Transverse colon (tissue), 4 donors: ENCODE results near the gene STRADA. TPM values are rescaled to one million over a fixed set of nuclear protein-coding genes. Genes with fewer than 3 reads are reported as not detected.

Experiments used
- DNase-seq: peaks from one replicate; pipeline ENCODE4 v3.0.0-alpha.2; 2019
- H3K27ac ChIP-seq, 4 donors: fragments of 200-600 bp; sonication (generic); 2 replicates each; pipeline ENCODE4 v1.5.1; 2016 to 2018; ENCODE audit warnings: inconsistent platforms in 4 of 4
- H3K27me3 ChIP-seq: fragments of 200-600 bp; sonication (generic); 2 replicates; pipeline ENCODE4 v1.5.1; 2017; ENCODE audit warnings: inconsistent platforms
- H3K36me3 ChIP-seq, 4 donors: fragments of 200-600 bp; sonication (generic); 2 replicates each; pipeline ENCODE4 v1.5.1; 2017 to 2019; ENCODE audit warnings: inconsistent platforms in 4 of 4
- H3K4me1 ChIP-seq, 4 donors: fragments of 200-600 bp; sonication (generic); 2 replicates each; pipeline ENCODE4 v1.5.1; 2017 to 2020; ENCODE audit warnings: inconsistent platforms in 4 of 4
- H3K4me3 ChIP-seq, 4 donors: fragments of 200-600 bp; sonication (generic); 1 replicate in 1 of 4; 2 replicates in 3 of 4; pipeline versions ENCODE4 v1.5.1 to v1.6.1; 2017 to 2019; ENCODE audit warnings: inconsistent platforms in 4 of 4
- H3K9me3 ChIP-seq, 2 donors: fragments of 200-600 bp; sonication (generic); 2 replicates each; pipeline ENCODE4 v1.5.1; 2017 to 2019; ENCODE audit warnings: inconsistent platforms in 2 of 2
- EP300 ChIP-seq: sonication (generic); formaldehyde crosslinking; IDR thresholded peaks from one replicate; pipeline ENCODE4 v1.6.1; 2017; ENCODE audit warnings: antibody characterized with exemption, low read depth
- POLR2A ChIP-seq: fragments of 450-650 bp; IDR thresholded peaks from one replicate; pipeline ENCODE4 v1.6.1; 2016; ENCODE audit warnings: antibody characterized with exemption, mild to moderate bottlenecking, moderate library complexity
- POLR2AphosphoS5 ChIP-seq, 3 donors: sonication (generic); formaldehyde crosslinking; IDR thresholded peaks; one replicate each; pipeline ENCODE4 v1.6.1; 2016; ENCODE audit warnings: antibody characterized with exemption in 3 of 3
- WGBS, 2 donors: methylation state at CpG; one replicate each; pipeline ENCODE4 v1.1.5; 2018; ENCODE audit warnings: low coverage in 1 of 2; 5-methylcytosine and 5-hydroxymethylcytosine counted together
- in situ Hi-C, 4 donors: fragments of 200-750 bp; cut with MboI; loops; one replicate each; pipeline versions ENCODE4 v1.15.0 to v1.15.1; 2017; ENCODE audit warnings: low sequenced_read_pairs in 3 of 4, low pct_ligation_motif_present in 1 of 4, low pct_unique_long_range_greater_than_20kb in 1 of 4
- intact Hi-C: fragments of 100-400 bp; cut with DNase I; formaldehyde crosslinking; loops from one replicate; pipeline ENCODE4 v1.15.1; 2023; ENCODE audit warnings: low total_unique reads
- total RNA-seq, 4 donors: library from RNA; depleted of rRNA; stranded (reverse); fragments of >200 nt; gene quantifications; one replicate each; pipeline ENCODE4 v1.1.0, GENCODE V29; 2016
- TF ChIP-seq, protein P1 (sequence below), 5 experiments: fragments of 200-600 bp in 3 of 5; fragments of 450-650 bp in 2 of 5; sonication (generic) in 3 of 5; IDR thresholded peaks; 1 replicate in 2 of 5; 2 replicates in 3 of 5; pipeline ENCODE4 v1.5.1; 2016 to 2017; ENCODE audit warnings: antibody characterized with exemption in 5 of 5, inconsistent platforms in 3 of 5, mild to moderate bottlenecking in 2 of 5, moderate library complexity in 1 of 5

Gene STRADA
- total RNA-seq, 4 donors from 2014 or later = 23.1 to 37.8 (median 33.8) TPM

DNA sequence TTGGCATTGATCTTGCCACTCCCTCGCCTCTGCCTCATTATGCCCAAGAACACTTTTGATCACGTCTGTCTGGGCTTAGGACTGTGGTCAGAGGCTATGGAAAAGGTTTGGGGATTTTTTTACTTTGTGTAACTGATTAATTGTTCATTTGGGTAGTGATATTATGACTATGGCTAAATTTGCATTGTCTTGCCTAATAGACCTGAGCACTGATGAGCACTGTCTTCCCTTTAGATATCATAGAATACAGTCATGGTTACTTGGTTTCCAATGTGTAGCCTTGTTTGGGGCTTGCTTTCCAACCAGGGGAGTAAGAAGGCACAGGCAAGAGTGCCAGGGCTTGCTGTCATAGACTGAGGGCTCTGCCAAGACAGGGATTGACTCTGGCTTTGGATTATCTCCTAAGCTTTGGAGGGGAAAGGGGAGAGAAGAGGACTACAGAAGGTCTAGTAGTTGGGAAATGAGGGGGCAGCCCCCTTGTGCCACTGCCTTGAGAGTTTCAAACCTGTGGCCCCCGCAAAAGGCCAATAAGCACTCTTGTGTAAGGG, 55.4 kb downstream of the STRADA start:
- in situ Hi-C loops = no loop called here
- Histone ChIP-seq H3K4me1 (peaks cover 0 to 16% (median 3%) of the 10 kb centered on the region in 4 donors), H3K9me3 (no peaks in the 10 kb centered on the region), H3K27ac (no peak overlapping the region), H3K4me3 (no peak overlapping the region), H3K27me3 (no peaks in the 10 kb centered on the region), H3K36me3 (peaks cover 0 to 35% (median 14%) of the 10 kb centered on the region in 4 donors)
- no peak for DNase-seq
- WGBS, 2 donors = 80 to 89% methylated on average over 2 to 3 of the region's 3 CpGs
- TF ChIP-seq EP300 = no peak
- TF ChIP-seq, protein P1, sequence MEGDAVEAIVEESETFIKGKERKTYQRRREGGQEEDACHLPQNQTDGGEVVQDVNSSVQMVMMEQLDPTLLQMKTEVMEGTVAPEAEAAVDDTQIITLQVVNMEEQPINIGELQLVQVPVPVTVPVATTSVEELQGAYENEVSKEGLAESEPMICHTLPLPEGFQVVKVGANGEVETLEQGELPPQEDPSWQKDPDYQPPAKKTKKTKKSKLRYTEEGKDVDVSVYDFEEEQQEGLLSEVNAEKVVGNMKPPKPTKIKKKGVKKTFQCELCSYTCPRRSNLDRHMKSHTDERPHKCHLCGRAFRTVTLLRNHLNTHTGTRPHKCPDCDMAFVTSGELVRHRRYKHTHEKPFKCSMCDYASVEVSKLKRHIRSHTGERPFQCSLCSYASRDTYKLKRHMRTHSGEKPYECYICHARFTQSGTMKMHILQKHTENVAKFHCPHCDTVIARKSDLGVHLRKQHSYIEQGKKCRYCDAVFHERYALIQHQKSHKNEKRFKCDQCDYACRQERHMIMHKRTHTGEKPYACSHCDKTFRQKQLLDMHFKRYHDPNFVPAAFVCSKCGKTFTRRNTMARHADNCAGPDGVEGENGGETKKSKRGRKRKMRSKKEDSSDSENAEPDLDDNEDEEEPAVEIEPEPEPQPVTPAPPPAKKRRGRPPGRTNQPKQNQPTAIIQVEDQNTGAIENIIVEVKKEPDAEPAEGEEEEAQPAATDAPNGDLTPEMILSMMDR (IDR thresholded peaks at IDR 0.05) = no peak
- no peak for TF ChIP-seq POLR2A
- no peak for TF ChIP-seq POLR2AphosphoS5 (IDR thresholded peaks at IDR 0.05)
- intact Hi-C loops = no loop called here

DNA sequence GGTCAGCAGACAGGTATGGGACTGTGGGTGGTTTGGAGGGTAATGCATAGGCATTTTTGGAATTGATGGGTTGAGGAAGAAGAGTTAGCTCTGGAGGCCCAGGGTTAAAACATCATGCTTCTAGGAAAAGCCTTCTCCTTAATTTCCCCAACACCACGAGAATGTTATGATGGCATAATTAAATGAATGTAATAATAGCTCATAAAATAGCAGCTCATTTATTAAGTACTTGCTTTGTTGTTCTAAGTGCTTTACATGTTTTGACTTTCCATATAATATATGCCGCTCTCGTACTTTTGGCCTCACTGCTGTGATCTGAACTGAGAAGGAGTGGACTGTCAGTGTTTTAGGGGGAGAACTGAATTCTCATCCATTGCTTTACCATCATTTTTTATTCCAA, 56.0 kb downstream of the STRADA start:
- peak overlapping the region in 1 of 4 donors; percentile 9 for H3K27ac ChIP-seq
- no peaks in the 10 kb centered on the region for H3K27me3 ChIP-seq
- H3K36me3 ChIP-seq = peaks cover 0 to 30% (median 11%) of the 10 kb centered on the region in 4 donors
- no peak for DNase-seq
- 80 to 93% methylated on average over 2 to 3 of the region's 3 CpGs for WGBS, 2 donors
- TF ChIP-seq, protein P1 (IDR thresholded peaks at IDR 0.05) = no peak
- TF ChIP-seq EP300 (no peak), POLR2AphosphoS5 (IDR thresholded peaks at IDR 0.05) (no peak)
- in situ Hi-C loops (no loop called here), intact Hi-C loops (no loop called here)
- no peaks in the 10 kb centered on the region for H3K9me3 ChIP-seq
- H3K4me3 ChIP-seq = no peak overlapping the region
- peaks cover 0 to 16% (median 3%) of the 10 kb centered on the region in 4 donors for H3K4me1 ChIP-seq

DNA sequence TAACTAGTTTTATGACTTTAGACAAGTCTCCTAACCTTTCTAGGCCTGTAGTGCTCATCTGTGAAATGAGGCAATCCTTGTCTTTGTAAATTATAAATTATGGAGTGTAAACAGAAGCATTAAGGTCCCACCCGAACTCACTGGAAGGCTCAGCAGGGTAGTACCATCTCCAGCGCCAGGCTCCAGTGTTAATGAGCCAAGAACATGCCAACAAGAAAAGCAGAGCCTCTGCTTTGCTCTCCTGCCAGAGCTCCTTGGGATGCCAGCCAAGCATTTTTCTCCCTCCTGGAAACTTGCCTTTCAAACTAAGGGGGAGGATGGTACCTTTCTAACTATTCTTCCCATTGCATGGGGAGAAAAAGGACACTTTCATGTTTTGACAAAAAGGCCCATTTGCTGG, 56.6 kb downstream of the STRADA start:
- no peaks in the 10 kb centered on the region for H3K27me3 ChIP-seq
- H3K4me3 ChIP-seq = no peak overlapping the region
- H3K27ac ChIP-seq = peak overlapping the region in 3 of 4 donors; percentile 4 to 41 (median 9)
- WGBS, 2 donors = 37 to 62% methylated on average over 2 of the region's 2 CpGs
- TF ChIP-seq POLR2AphosphoS5 (IDR thresholded peaks at IDR 0.05) = peak in 1 of 3 donors; percentile 19
- TF ChIP-seq POLR2A = no peak
- no peak for DNase-seq
- no peaks in the 10 kb centered on the region for H3K9me3 ChIP-seq
- intact Hi-C loops (no loop called here), in situ Hi-C loops (no loop called here)
- H3K36me3 ChIP-seq = peaks cover 0 to 25% (median 9%) of the 10 kb centered on the region in 4 donors
- H3K4me1 ChIP-seq = peaks cover 0 to 16% (median 3%) of the 10 kb centered on the region in 4 donors

DNA sequence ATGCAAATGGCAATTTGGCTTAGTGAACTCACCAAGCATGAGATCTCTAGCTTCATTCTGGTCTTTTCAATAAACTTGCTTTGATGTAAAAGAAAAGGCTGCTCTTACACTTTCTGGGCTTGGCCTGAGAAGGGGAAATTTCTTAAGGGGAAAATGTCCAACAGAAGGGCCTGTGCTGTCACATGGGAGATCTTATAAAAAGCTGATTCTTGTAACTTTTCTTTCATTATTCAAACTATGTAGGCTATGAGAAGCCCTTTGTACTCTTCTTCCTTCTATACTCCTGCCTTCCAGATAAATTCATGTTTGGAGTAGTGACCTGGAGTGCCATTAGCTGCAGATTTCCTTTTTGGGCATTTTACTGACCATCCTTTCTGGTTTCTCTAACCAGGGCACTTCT, 58.6 kb downstream of the STRADA start:
- no peak overlapping the region for H3K27ac ChIP-seq
- no peak for DNase-seq
- no peaks in the 10 kb centered on the region for H3K27me3 ChIP-seq
- no peaks in the 10 kb centered on the region for H3K9me3 ChIP-seq
- H3K36me3 ChIP-seq = peaks cover 0 to 22% (median 2%) of the 10 kb centered on the region in 4 donors
- no peak overlapping the region for H3K4me3 ChIP-seq
- TF ChIP-seq, protein P1 (IDR thresholded peaks at IDR 0.05) = no peak
- TF ChIP-seq POLR2A (no peak), POLR2AphosphoS5 (IDR thresholded peaks at IDR 0.05) (no peak), EP300 (no peak)
- intact Hi-C loops (no loop called here), in situ Hi-C loops (no loop called here)
- peaks cover 0 to 16% (median 3%) of the 10 kb centered on the region in 4 donors for H3K4me1 ChIP-seq

DNA sequence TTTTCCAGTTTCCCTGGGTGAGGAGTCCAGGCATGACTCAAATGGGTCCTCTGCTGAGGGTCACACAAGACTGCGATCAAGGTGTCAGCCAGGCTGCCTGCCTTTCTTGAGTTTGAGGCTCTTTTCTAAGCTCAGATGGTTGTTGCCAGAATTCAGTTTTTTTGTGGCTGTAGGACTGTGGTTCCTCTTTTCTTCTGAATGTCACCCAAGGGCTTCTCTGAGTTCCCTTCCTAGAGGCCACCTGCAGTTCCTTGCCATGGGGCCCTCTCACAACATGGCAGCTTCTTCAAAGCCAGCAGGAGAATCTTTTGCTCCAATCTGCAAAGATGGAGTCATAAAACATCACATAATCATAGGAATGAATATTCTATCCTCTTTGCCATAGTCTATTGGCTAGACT, 59.2 kb downstream of the STRADA start:
- Histone ChIP-seq H3K27ac (no peak overlapping the region), H3K27me3 (no peaks in the 10 kb centered on the region), H3K9me3 (no peaks in the 10 kb centered on the region), H3K4me1 (peaks cover 0 to 16% (median 3%) of the 10 kb centered on the region in 4 donors), H3K4me3 (no peak overlapping the region), H3K36me3 (peaks cover 0 to 22% (median 2%) of the 10 kb centered on the region in 4 donors)
- 100% methylated on average over 1 of the region's 1 CpG for WGBS, 2 donors
- TF ChIP-seq POLR2A = no peak
- intact Hi-C loops = no loop called here
- in situ Hi-C loops = no loop called here
- no peak for DNase-seq
